HepG2 (cell line): ENCODE data around the gene KCNIP3. TPM values are rescaled to one million over a fixed set of nuclear protein-coding genes. Genes with fewer than 3 reads are reported as not detected.
A peak's percentile ranks its signal among the peaks of the same experiment; 100 is the strongest.

Source experiments
- BCL6 ChIP-seq: IDR thresholded peaks from 2 replicates; pipeline ENCODE4 v1.6.1; 2016; ENCODE audit warnings: missing genetic modification reagents, missing compliant biosample characterization
- EHMT2 ChIP-seq: fragments of 200-600 bp; sonication (generic); IDR thresholded peaks from 2 replicates; pipeline ENCODE4 v1.7.0; 2017; ENCODE audit warnings: antibody characterized with exemption, low read depth, low read length, borderline replicate concordance
- FIP1L1 ChIP-seq: fragments of 200-400 bp; formaldehyde crosslinking; IDR thresholded peaks from 2 replicates; pipeline ENCODE4 v1.6.1; 2018; ENCODE audit warnings: low read depth, mild to moderate bottlenecking, low read length, moderate library complexity, borderline replicate concordance; ENCODE audit not compliant: insufficient read depth
- MXI1 ChIP-seq: IDR thresholded peaks from 3 replicates; pipeline ENCODE4 v1.6.1; 2012; ENCODE audit warnings: low read depth, low read length, inconsistent platforms, borderline replicate concordance
- NCOA2 ChIP-seq: sonication (generic); formaldehyde crosslinking; IDR thresholded peaks from 2 replicates; pipeline ENCODE4 v1.8.0; 2022; ENCODE audit warnings: inconsistent platforms
- ONECUT2 ChIP-seq: sonication (generic); formaldehyde crosslinking; IDR thresholded peaks from 2 replicates; pipeline ENCODE4 v1.4.0; 2020; ENCODE audit warnings: missing genetic modification reagents
- SOX13 ChIP-seq, 3 experiments: fragments of 450-650 bp in 1 of 3; sonication (generic) in 1 of 3; formaldehyde crosslinking in 1 of 3; IDR thresholded peaks in 2 of 3; conservative IDR thresholded peaks in 1 of 3; 2 replicates each; pipeline versions ENCODE4 v1.5.0 to v1.6.1; 2016 to 2020; ENCODE audit warnings: antibody characterized with exemption in 1 of 3, mild to moderate bottlenecking in 1 of 3, missing compliant biosample characterization in 1 of 3, missing genetic modification reagents in 1 of 3, moderate library complexity in 1 of 3
- SPEN ChIP-seq: sonication (generic); formaldehyde crosslinking; IDR thresholded peaks from 2 replicates; pipeline ENCODE4 v1.5.1; 2020; ENCODE audit warnings: low read depth, mild to moderate bottlenecking, missing genetic modification reagents
- ZBTB39 ChIP-seq: sonication (generic); formaldehyde crosslinking; IDR thresholded peaks from 2 replicates; pipeline ENCODE4 v1.5.0; 2020; ENCODE audit warnings: missing genetic modification reagents
- ZNF142 ChIP-seq: sonication (generic); formaldehyde crosslinking; IDR thresholded peaks from 2 replicates; pipeline ENCODE4 v1.4.0; 2020; ENCODE audit warnings: missing genetic modification reagents
- ZNF292 ChIP-seq: sonication (generic); formaldehyde crosslinking; IDR thresholded peaks from 2 replicates; pipeline ENCODE4 v1.8.1; 2022; ENCODE audit warnings: mild to moderate bottlenecking, low read depth, missing genetic modification reagents, borderline replicate concordance
- ZNF546 ChIP-seq: sonication (generic); formaldehyde crosslinking; conservative IDR thresholded peaks from 2 replicates; pipeline ENCODE4 v1.8.1; 2023; ENCODE audit warnings: mild to moderate bottlenecking, missing genetic modification reagents
- ZNF609 ChIP-seq: sonication (generic); formaldehyde crosslinking; IDR thresholded peaks from 2 replicates; pipeline ENCODE4 v1.4.0; 2020; ENCODE audit warnings: mild to moderate bottlenecking, missing genetic modification reagents, borderline replicate concordance
- ZNF670 ChIP-seq: sonication (generic); formaldehyde crosslinking; IDR thresholded peaks from 2 replicates; pipeline ENCODE4 v1.8.0; 2022; ENCODE audit warnings: mild to moderate bottlenecking, missing genetic modification reagents, borderline replicate concordance
- ZSCAN5A ChIP-seq: sonication (generic); formaldehyde crosslinking; IDR thresholded peaks from 2 replicates; pipeline ENCODE4 v1.8.0; 2022; ENCODE audit warnings: mild to moderate bottlenecking, missing genetic modification reagents, borderline replicate concordance
- polyA plus RNA-seq, 8 experiments: library from polyadenylated mRNA; depleted of rRNA in 3 of 8; stranded (reverse) in 7 of 8; unstranded in 1 of 8; fragments of >200 nt; fragmentation: Illumina TruSeq in 4 of 8; extraction: Trizol in 4 of 8; gene quantifications; 2 replicates each; pipeline versions ENCODE4 v1.2.1 to v1.2.3, GENCODE V29; 2011 to 2016; ENCODE audit warnings: low read depth in 4 of 8, missing spikeins in 1 of 8, mixed read lengths in 1 of 8; ENCODE audit not compliant: insufficient read depth in 1 of 8
- total RNA-seq, 5 experiments: library from RNA; depleted of rRNA; stranded (reverse); fragments of >200 nt; fragmentation: Illumina TruSeq; extraction: Trizol; gene quantifications; 2 replicates each; pipeline ENCODE4 v1.2.3, GENCODE V29; 2016; ENCODE audit warnings: low read depth in 1 of 5

The KCNIP3 gene
- total and polyA plus RNA-seq, 2 of the 13 experiments (the other 11 are each of a cell fraction or from before 2014, with no cell fraction given) = not detected

DNA sequence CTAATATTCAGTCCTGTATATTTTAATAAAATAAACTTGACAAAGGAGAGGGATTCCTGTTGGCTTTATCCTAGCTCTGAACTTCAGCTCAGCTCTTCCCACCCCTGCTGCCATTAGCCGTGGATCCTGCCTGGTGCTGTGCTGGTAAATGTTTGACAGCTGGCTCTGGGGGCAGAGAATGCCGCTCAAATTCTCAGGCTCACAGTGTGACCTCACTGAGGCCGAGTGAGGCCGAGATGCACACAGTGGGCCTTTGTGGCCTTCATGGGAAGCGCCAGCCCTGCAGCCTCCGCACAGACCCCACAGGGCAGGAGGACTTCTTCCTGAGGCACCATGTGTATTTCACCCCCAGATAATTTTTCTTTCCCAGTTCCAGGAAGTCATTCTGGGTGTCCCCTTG, 88.9 kb downstream of the KCNIP3 start (continued):
- TF ChIP-seq ZNF142 (CRISPR knock-in tag) (no peak), FIP1L1 (no peak), NCOA2 (CRISPR knock-in tag) (no peak), MXI1 (no peak), ZBTB39 (CRISPR knock-in tag) (no peak), EHMT2 (no peak), SPEN (no peak), BCL6 (CRISPR knock-in tag) (no peak), ZNF292 (CRISPR knock-in tag) (no peak), ONECUT2 (no peak), ZNF546 (CRISPR knock-in tag) (no peak), ZNF670 (CRISPR knock-in tag) (no peak), ZNF609 (CRISPR knock-in tag) (no peak), SOX13 (IDR thresholded peaks at IDR 0.05) (no peak), SOX13 (CRISPR knock-in tag; conservative IDR thresholded peaks at IDR 0.05 in 1 of 2, IDR thresholded peaks at IDR 0.05 in 1 of 2) (no peak), ZSCAN5A (0 out of 2 replicates have a peak, but pooled peaks have one; percentile 32)
